K562 (cell line): ENCODE measurements around the gene USP1. TPM values are rescaled to one million over a fixed set of nuclear protein-coding genes. Genes with fewer than 3 reads are reported as not detected.

Source experiments
- CHCHD3 ChIP-seq: fragments of 250-450 bp; sonication (Bioruptor Pico); IDR thresholded peaks from 2 replicates; pipeline ENCODE4 v2.1.2; 2022; ENCODE audit warnings: mild to moderate bottlenecking
- MTA1 ChIP-seq: fragments of 450-650 bp; IDR thresholded peaks from 2 replicates; pipeline ENCODE4 v1.6.1; 2017; ENCODE audit warnings: borderline replicate concordance
- POLR2B ChIP-seq: fragments of 450-650 bp; IDR thresholded peaks from 2 replicates; pipeline ENCODE4 v1.6.1; 2018; ENCODE audit warnings: low read depth; ENCODE audit not compliant: partially characterized antibody
- PRPF4 ChIP-seq: fragments of 200-400 bp; formaldehyde crosslinking; IDR thresholded peaks from one replicate; pipeline ENCODE4 v1.6.1; 2017; ENCODE audit warnings: low read length, low read depth, mild to moderate bottlenecking; ENCODE audit not compliant: insufficient read depth, poor library complexity, severe bottlenecking
- ZC3H8 ChIP-seq: fragments of 450-650 bp; IDR thresholded peaks from 2 replicates; pipeline ENCODE4 v1.6.1; 2017
- ZNF586 ChIP-seq: fragments of 450-650 bp; formaldehyde crosslinking; conservative IDR thresholded peaks from 2 replicates; pipeline ENCODE4 v1.4.0; 2020; ENCODE audit warnings: mild to moderate bottlenecking, moderate library complexity
- polyA plus RNA-seq, 8 experiments: library from polyadenylated mRNA; depleted of rRNA in 4 of 8; stranded (reverse) in 5 of 8; unstranded in 3 of 8; fragments of >200 nt; fragmentation: Nextera tagmentation in 2 of 8; fragmentation: Illumina TruSeq in 1 of 8; extraction: Ambion mirVana in 2 of 8; extraction: Trizol in 1 of 8; gene quantifications; 2 replicates each; pipeline versions ENCODE4 v1.2.1 to v1.2.3, GENCODE V29; 2011 to 2014; ENCODE audit warnings: inconsistent platforms in 1 of 8, missing spikeins in 1 of 8
- total RNA-seq, 7 experiments: library from RNA; depleted of rRNA in 6 of 7; stranded (reverse); fragments of >200 nt in 6 of 7; fragmentation: Illumina TruSeq in 2 of 7; extraction: Trizol in 2 of 7; gene quantifications; 2 replicates each; pipeline versions ENCODE4 v1.2.1 to v1.2.3, GENCODE V29; 2011 to 2021; ENCODE audit warnings: low replicate concordance in 1 of 7
- TF ChIP-seq, protein P1 (sequence below): fragments of 250-450 bp; sonication (Bioruptor Pico); IDR thresholded peaks from 2 replicates; pipeline ENCODE4 v1.8.0; 2021; ENCODE audit warnings: moderate library complexity, mild to moderate bottlenecking, inconsistent platforms
- TF ChIP-seq, protein P2 (sequence below): fragments of 250-450 bp; sonication (Bioruptor Pico); IDR thresholded peaks from 2 replicates; pipeline ENCODE4 v1.4.0; 2020; ENCODE audit warnings: mild to moderate bottlenecking, moderate library complexity, borderline replicate concordance
- TF ChIP-seq, protein P3 (sequence below): fragments of 450-650 bp; conservative IDR thresholded peaks from 2 replicates; pipeline ENCODE4 v1.6.1; 2016; ENCODE audit warnings: missing genetic modification characterization, low read depth, mild to moderate bottlenecking, control low read depth, missing compliant biosample characterization
- TF ChIP-seq, protein P4 (sequence below): sonication (generic); formaldehyde crosslinking; IDR thresholded peaks from 2 replicates; pipeline ENCODE4 v1.8.0; 2022; ENCODE audit warnings: mild to moderate bottlenecking, low read depth, missing genetic modification reagents

The USP1 gene
- total and polyA plus RNA-seq, 9 of the 15 experiments (the other 6 are each of a cell fraction or from before 2014, with no cell fraction given) = 27.3 to 87.9 (median 51.7) TPM

DNA sequence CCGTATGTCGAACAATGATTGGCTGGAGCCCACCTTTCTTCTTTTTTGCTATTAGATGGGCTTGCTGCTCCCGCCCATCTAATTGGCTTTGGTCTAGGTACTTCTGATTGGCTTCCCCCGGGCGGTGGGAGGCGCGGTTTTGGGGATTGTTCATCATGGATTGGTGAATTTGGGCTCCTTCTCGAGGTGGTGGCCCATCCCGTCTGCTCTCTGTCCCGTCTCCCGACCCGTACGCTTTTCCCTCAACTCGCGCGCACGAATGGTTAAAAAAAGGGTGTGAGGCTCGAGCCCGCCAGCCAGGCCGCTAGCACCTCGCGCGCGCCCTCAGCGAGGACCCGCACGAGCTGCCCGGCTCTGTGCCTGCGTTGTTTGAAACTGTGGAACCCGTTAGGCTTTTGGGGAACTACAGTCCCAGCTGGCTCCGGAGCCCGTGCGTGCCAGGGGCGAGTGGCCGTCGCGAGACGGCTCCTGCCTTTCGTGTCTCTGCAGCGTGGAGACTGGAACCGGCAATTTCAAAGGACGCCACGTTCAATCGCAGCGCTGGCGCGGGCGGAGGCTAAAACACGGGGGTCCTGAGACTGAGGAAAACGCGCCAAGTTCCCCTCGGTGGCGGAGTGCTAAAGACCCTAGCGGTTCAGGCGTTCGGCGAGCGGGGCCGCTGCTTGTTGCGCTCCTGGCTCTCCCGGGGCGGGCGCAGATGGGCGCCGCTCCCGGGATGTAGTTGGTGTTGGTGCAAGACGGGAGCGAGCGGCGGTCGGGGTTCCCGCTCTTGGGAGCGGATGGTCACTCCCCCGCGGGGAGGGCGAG is at the start of gene USP1 (continued):
- TF ChIP-seq, protein P1, sequence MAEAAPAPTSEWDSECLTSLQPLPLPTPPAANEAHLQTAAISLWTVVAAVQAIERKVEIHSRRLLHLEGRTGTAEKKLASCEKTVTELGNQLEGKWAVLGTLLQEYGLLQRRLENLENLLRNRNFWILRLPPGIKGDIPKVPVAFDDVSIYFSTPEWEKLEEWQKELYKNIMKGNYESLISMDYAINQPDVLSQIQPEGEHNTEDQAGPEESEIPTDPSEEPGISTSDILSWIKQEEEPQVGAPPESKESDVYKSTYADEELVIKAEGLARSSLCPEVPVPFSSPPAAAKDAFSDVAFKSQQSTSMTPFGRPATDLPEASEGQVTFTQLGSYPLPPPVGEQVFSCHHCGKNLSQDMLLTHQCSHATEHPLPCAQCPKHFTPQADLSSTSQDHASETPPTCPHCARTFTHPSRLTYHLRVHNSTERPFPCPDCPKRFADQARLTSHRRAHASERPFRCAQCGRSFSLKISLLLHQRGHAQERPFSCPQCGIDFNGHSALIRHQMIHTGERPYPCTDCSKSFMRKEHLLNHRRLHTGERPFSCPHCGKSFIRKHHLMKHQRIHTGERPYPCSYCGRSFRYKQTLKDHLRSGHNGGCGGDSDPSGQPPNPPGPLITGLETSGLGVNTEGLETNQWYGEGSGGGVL (CRISPR knock-in tag) = no peak
- TF ChIP-seq, protein P2, sequence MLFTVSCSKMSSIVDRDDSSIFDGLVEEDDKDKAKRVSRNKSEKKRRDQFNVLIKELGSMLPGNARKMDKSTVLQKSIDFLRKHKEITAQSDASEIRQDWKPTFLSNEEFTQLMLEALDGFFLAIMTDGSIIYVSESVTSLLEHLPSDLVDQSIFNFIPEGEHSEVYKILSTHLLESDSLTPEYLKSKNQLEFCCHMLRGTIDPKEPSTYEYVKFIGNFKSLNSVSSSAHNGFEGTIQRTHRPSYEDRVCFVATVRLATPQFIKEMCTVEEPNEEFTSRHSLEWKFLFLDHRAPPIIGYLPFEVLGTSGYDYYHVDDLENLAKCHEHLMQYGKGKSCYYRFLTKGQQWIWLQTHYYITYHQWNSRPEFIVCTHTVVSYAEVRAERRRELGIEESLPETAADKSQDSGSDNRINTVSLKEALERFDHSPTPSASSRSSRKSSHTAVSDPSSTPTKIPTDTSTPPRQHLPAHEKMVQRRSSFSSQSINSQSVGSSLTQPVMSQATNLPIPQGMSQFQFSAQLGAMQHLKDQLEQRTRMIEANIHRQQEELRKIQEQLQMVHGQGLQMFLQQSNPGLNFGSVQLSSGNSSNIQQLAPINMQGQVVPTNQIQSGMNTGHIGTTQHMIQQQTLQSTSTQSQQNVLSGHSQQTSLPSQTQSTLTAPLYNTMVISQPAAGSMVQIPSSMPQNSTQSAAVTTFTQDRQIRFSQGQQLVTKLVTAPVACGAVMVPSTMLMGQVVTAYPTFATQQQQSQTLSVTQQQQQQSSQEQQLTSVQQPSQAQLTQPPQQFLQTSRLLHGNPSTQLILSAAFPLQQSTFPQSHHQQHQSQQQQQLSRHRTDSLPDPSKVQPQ (CRISPR knock-in tag) = no peak
- TF ChIP-seq, protein P3, sequence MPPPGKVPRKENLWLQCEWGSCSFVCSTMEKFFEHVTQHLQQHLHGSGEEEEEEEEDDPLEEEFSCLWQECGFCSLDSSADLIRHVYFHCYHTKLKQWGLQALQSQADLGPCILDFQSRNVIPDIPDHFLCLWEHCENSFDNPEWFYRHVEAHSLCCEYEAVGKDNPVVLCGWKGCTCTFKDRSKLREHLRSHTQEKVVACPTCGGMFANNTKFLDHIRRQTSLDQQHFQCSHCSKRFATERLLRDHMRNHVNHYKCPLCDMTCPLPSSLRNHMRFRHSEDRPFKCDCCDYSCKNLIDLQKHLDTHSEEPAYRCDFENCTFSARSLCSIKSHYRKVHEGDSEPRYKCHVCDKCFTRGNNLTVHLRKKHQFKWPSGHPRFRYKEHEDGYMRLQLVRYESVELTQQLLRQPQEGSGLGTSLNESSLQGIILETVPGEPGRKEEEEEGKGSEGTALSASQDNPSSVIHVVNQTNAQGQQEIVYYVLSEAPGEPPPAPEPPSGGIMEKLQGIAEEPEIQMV (tag) = no peak
- peak; percentile 80 for TF ChIP-seq POLR2B
- peak; percentile 38; the same call in 1 of the 2 replicates for TF ChIP-seq MTA1
- no peak for TF ChIP-seq CHCHD3 (CRISPR knock-in tag)
- no peak for TF ChIP-seq PRPF4
- no peak; the same call in 1 of the 2 replicates for TF ChIP-seq ZNF586
- no peak for TF ChIP-seq ZC3H8
- TF ChIP-seq, protein P4, sequence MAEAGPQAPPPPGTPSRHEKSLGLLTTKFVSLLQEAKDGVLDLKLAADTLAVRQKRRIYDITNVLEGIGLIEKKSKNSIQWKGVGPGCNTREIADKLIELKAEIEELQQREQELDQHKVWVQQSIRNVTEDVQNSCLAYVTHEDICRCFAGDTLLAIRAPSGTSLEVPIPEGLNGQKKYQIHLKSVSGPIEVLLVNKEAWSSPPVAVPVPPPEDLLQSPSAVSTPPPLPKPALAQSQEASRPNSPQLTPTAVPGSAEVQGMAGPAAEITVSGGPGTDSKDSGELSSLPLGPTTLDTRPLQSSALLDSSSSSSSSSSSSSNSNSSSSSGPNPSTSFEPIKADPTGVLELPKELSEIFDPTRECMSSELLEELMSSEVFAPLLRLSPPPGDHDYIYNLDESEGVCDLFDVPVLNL (CRISPR knock-in tag) = peak; percentile 10; the same call in 1 of the 2 replicates
